Vagina (tissue), 2 donors: ENCODE results near the gene ENPP6. TPM values are rescaled to one million over a fixed set of nuclear protein-coding genes. Genes with fewer than 3 reads are reported as not detected.

Source experiments
- DNase-seq, 2 donors: peaks; one replicate each; pipeline ENCODE4 v3.0.0-alpha.2; 2017; ENCODE audit errors: extremely low spot score in 2 of 2
- H3K27ac ChIP-seq: fragments of 200-600 bp; sonication (generic); one replicate; pipeline ENCODE4 v1.5.1; 2019
- H3K27me3 ChIP-seq: fragments of 200-600 bp; sonication (generic); one replicate; pipeline ENCODE4 v1.5.1; 2019
- H3K36me3 ChIP-seq, 2 donors: fragments of 200-600 bp; sonication (generic); one replicate each; pipeline ENCODE4 v1.5.1; 2017 to 2019
- H3K4me1 ChIP-seq: fragments of 200-600 bp; sonication (generic); one replicate; pipeline ENCODE4 v1.5.1; 2019
- H3K4me3 ChIP-seq, 2 donors: fragments of 200-600 bp; sonication (generic); 1 replicate in 1 of 2; 2 replicates in 1 of 2; pipeline ENCODE4 v1.5.1; 2016 to 2019
- H3K9me3 ChIP-seq: fragments of 200-600 bp; sonication (generic); one replicate; pipeline ENCODE4 v1.5.1; 2019
- POLR2A ChIP-seq, 2 donors: fragments of 450-650 bp; IDR thresholded peaks; one replicate each; pipeline ENCODE4 v1.6.1; 2017; ENCODE audit warnings: antibody characterized with exemption in 2 of 2, mild to moderate bottlenecking in 2 of 2, moderate library complexity in 2 of 2
- POLR2AphosphoS5 ChIP-seq, 2 donors: sonication (generic); formaldehyde crosslinking; IDR thresholded peaks; one replicate each; pipeline ENCODE4 v1.9.0; 2017; ENCODE audit warnings: antibody characterized with exemption in 2 of 2, mild to moderate bottlenecking in 2 of 2, low read depth in 1 of 2; ENCODE audit not compliant: insufficient read depth in 1 of 2
- intact Hi-C: fragments of 100-400 bp; cut with DNase I; formaldehyde crosslinking; loops from one replicate; pipeline ENCODE4 v1.15.1; 2023
- total RNA-seq: library from RNA; depleted of rRNA; stranded (reverse); fragments of >200 nt; gene quantifications from one replicate; pipeline ENCODE4 v1.2.3, GENCODE V29; 2016
- TF ChIP-seq, protein P1 (sequence below), 3 experiments: fragments of 450-650 bp in 2 of 3; fragments of 200-600 bp in 1 of 3; sonication (generic) in 1 of 3; IDR thresholded peaks; one replicate each; pipeline ENCODE4 v1.5.1; 2017 to 2019; ENCODE audit warnings: antibody characterized with exemption in 3 of 3, mild to moderate bottlenecking in 2 of 3, moderate library complexity in 2 of 3

ENPP6 gene
- total RNA-seq, 1 donor from 2014 or later = 0.98 TPM

DNA sequence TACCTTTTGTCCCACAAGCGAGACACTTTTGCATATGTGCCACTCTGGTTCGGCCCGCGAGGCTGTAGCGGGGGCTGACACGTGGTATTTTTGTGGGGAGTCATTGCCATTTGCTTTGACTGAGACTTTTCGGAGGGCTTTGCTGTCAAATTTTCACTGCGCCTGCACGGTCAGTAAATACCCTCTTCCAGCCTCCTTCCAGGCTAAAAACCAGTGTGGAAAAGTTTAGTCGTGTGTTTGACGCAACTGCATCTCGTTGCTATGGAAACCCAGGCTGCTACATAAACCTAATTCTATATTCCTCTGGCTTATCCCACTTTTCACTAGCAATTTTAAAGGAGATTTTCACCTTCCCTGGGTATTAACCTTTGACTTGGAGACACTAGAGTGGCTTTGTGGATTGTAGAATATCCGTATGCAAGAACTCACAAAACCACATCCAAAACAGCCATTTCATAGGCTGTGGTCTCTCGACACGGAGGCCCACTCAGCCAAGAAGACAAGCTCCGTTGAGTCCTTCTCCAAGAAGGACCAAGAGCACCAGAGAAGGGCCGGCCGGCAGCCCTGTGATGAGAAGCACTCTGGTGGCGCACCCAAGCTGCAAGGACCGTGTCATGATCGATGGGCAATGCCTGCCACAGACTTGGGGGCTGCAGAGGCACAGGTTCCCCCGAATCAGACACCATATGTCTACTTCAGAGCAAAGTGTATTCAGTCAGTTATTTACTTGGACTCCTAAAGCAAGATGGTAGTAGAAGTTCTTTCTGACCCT, 38.4 kb upstream of the ENPP6 start:
- H3K4me1 ChIP-seq = no peaks in the 10 kb centered on the region
- peak in 1 of 2 donors; percentile 40 for DNase-seq
- intact Hi-C loops = no loop called here
- no peak overlapping the region for H3K27ac ChIP-seq
- no peaks in the 10 kb centered on the region for H3K27me3 ChIP-seq
- H3K4me3 ChIP-seq = no peak overlapping the region
- no peaks in the 10 kb centered on the region for H3K9me3 ChIP-seq
- H3K36me3 ChIP-seq = no peaks in the 10 kb centered on the region
- TF ChIP-seq, protein P1, sequence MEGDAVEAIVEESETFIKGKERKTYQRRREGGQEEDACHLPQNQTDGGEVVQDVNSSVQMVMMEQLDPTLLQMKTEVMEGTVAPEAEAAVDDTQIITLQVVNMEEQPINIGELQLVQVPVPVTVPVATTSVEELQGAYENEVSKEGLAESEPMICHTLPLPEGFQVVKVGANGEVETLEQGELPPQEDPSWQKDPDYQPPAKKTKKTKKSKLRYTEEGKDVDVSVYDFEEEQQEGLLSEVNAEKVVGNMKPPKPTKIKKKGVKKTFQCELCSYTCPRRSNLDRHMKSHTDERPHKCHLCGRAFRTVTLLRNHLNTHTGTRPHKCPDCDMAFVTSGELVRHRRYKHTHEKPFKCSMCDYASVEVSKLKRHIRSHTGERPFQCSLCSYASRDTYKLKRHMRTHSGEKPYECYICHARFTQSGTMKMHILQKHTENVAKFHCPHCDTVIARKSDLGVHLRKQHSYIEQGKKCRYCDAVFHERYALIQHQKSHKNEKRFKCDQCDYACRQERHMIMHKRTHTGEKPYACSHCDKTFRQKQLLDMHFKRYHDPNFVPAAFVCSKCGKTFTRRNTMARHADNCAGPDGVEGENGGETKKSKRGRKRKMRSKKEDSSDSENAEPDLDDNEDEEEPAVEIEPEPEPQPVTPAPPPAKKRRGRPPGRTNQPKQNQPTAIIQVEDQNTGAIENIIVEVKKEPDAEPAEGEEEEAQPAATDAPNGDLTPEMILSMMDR (IDR thresholded peaks at IDR 0.05) = no peak

DNA sequence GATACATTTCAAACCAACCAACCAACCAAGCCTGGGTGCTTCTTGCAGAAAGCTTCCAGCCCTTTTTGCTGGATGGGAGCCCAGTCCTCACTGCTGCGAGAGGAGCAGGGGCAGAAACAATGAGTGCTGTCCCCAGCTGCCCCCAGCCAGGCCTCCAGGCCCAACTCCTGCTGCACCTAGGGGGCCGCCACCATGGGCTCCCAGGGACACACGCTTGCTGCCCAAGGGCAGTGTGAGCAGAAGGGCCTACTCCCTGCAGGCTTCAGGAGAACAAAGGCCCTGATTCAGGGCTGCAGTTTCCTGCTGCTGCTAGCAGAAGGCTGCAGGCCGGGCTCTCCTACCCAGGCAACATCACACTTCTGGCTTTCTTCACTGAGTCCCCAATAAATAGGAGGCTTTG, 37.7 kb upstream of the ENPP6 start:
- Histone ChIP-seq H3K9me3 (no peaks in the 10 kb centered on the region), H3K27ac (no peak overlapping the region), H3K27me3 (no peaks in the 10 kb centered on the region), H3K36me3 (no peaks in the 10 kb centered on the region), H3K4me1 (no peaks in the 10 kb centered on the region), H3K4me3 (no peak overlapping the region)
- DNase-seq = peak in 1 of 2 donors; percentile 78
- no peak for TF ChIP-seq POLR2A (IDR thresholded peaks at IDR 0.05)
- TF ChIP-seq POLR2AphosphoS5 (IDR thresholded peaks at IDR 0.05; ENCODE audit: insufficient read depth in 1 of 2, low read depth in 1 of 2) = no peak
- intact Hi-C loops = no loop called here

DNA sequence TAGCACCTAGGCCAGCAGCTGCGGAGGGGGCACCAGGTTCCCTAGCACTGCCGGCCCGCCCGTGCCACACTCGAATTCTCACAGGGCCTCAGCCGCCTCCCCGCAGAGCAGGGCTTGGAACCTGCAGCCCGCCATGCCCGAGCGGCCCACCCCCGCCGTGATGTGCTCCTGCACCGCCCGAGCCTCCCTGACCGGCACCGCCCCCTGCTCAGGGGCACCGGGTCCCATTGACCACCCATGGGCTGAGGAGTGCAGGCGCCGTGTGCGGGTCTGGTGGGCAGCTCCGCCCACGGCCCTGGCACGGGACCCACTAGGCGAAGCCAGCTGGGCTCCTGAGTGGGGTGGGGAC, 35.4 kb upstream of the ENPP6 start:
- no peak overlapping the region for H3K27ac ChIP-seq
- DNase-seq = peak in 1 of 2 donors; percentile 20
- no peak for TF ChIP-seq POLR2A (IDR thresholded peaks at IDR 0.05)
- no peaks in the 10 kb centered on the region for H3K27me3 ChIP-seq
- no peaks in the 10 kb centered on the region for H3K36me3 ChIP-seq
- H3K9me3 ChIP-seq = no peaks in the 10 kb centered on the region
- no peaks in the 10 kb centered on the region for H3K4me1 ChIP-seq
- intact Hi-C loops = no loop called here
- H3K4me3 ChIP-seq = no peak overlapping the region

DNA sequence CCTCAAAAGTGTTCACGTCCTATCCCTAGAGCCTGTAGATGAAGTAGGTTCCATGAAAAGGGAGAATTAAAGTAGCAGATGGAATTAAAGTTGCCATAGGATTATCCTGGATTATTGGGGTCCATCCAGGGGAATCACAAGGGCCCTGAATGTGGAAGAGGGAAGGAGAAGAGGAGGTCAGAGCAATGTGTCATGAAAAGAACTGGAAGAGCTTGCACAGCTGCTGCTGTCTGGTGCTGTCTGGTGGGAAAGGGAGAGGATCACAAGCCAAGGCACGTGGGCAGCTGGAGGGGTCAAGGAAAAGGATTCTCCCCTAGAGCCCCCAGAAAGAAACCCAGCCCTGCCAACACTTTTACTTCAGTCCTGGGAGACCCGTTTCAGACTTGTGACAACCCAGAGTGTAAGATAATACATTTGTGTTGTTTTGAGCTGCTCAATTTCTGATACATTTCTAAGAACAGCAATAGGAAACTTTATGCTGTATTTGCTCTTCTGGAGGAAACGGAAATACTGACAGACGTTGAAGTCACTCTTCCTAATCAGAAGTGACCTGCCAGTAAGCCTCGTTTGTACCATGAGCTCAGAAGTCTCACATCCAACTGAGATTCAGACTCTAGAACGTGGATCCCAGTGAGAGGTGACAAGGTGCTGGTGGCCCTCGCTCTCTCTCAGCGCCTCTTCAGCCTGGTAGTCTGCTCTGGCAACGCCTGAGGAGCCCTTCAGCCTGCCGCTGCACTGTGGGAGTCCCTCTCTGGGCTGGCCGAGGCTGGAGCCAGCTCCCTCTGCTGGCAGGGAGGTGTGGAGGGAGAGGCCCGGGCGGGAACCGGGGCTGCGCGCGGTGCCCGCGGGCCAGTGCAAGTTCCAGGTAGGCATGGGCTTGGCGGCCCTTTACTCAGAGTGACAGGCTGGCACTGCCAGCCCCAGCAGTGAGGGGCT, 34.7 kb upstream of the ENPP6 start:
- Histone ChIP-seq H3K4me1 (no peaks in the 10 kb centered on the region), H3K4me3 (no peak overlapping the region), H3K9me3 (no peaks in the 10 kb centered on the region), H3K27ac (no peak overlapping the region), H3K36me3 (no peaks in the 10 kb centered on the region), H3K27me3 (no peaks in the 10 kb centered on the region)
- intact Hi-C loops = no loop called here
- no peak for TF ChIP-seq POLR2A (IDR thresholded peaks at IDR 0.05)
- DNase-seq = peak in 1 of 2 donors; percentile 49

DNA sequence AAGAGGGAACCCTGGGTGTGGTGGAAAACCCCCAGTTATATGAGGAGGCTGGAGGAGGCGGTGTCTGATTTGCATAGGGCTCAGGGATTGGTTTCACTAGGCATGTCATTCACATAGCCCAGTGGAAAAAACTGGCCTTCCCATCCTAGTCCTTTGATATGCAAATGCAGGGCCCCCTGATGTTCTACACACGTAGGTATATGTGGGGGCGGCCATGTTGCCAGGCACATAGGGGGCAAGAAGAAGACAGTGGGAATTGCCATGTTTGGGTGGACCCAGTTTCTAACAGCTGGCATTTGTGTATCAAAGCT, 34.0 kb upstream of the ENPP6 start:
- TF ChIP-seq POLR2A (IDR thresholded peaks at IDR 0.05) (no peak), POLR2AphosphoS5 (IDR thresholded peaks at IDR 0.05; ENCODE audit: insufficient read depth in 1 of 2, low read depth in 1 of 2) (no peak)
- TF ChIP-seq, protein P1 (IDR thresholded peaks at IDR 0.05) = no peak
- intact Hi-C loops = no loop called here
- no peak for DNase-seq

DNA sequence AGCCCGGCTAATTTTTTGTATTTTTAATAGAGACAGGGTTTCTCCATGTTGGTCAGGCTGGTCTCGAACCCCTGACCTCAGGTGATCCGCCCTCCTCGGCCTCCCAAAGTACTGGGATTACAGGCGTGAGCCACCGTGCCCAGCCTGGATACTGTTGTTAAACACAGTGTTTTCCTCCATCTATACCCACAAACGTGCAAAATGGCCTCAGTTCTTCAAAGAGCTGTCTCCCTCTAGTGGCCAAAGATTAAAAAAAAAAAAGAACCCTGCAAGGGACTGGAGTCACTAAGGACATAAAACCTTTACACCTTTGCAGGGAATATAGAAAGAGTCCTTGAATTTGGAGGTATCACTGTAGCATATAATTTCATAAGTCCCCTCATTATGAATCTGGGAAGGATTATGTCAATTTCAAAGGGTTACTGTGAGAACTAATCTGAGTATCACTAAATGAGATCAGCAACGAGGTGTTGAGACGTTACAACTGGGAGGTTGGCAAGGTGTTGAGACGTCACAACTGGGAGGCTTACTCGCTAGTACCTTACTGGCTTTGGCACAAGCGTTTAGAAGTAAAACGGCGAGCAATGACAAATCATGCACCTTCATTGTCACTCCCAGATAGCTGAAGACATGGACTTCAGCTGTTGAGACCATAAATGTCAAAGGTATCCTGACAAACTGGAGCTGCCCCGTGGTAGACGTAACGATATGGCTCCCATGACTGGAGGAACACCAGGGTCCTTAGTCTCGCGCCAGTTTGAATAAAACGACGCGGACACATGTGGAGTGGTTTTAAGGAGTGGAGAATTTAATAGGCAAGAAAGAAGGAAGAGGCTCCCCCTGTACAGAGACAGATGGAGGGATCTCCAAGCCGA, 33.4 kb upstream of the ENPP6 start:
- H3K4me3 ChIP-seq = no peak overlapping the region
- H3K27me3 ChIP-seq = no peaks in the 10 kb centered on the region
- intact Hi-C loops = no loop called here
- no peaks in the 10 kb centered on the region for H3K36me3 ChIP-seq
- H3K4me1 ChIP-seq = no peaks in the 10 kb centered on the region
- no peak overlapping the region for H3K27ac ChIP-seq
- DNase-seq = peak in 1 of 2 donors; percentile 64
- TF ChIP-seq POLR2AphosphoS5 (IDR thresholded peaks at IDR 0.05; ENCODE audit: insufficient read depth in 1 of 2, low read depth in 1 of 2) (no peak), POLR2A (IDR thresholded peaks at IDR 0.05) (no peak)
- TF ChIP-seq, protein P1 (IDR thresholded peaks at IDR 0.05) = peak in 2 of 3 experiments; percentile 29 to 39
- H3K9me3 ChIP-seq = no peaks in the 10 kb centered on the region

More for the DNA sequence above, 34.0 kb upstream of the ENPP6 start:
- no peaks in the 10 kb centered on the region for H3K4me1 ChIP-seq
- no peak overlapping the region for H3K4me3 ChIP-seq
- no peaks in the 10 kb centered on the region for H3K9me3 ChIP-seq
- H3K36me3 ChIP-seq = no peaks in the 10 kb centered on the region
- no peak overlapping the region for H3K27ac ChIP-seq
- H3K27me3 ChIP-seq = no peaks in the 10 kb centered on the region
